TTC549 (cell line): ENCODE data around the gene UVRAG.
"Not testable (repeated sequence)": the region's sequence is repeated elsewhere in the genome, so short reads cannot be mapped to it uniquely, and the experiment has no call there.

Source experiments
- FAIRE-seq: peaks from 2 replicates; lab custom pipeline; 2012; peaks lifted over from hg19 to GRCh38; lab: Jason Lieb, UNC

Gene UVRAG

GRCh38 chr11:76075716-76076115, 260.7 kb downstream of the UVRAG start:
- FAIRE-seq, result no peak

GRCh38 chr11:76076253-76076652, 261.2 kb downstream of the UVRAG start:
- FAIRE-seq, result not testable (repeated sequence)

GRCh38 chr11:76076749-76077148, 261.7 kb downstream of the UVRAG start:
- FAIRE-seq, result no peak

GRCh38 chr11:76077575-76078150, 262.7 kb downstream of the UVRAG start:
- FAIRE-seq, result no peak

- FAIRE-seq, result not testable (repeated sequence)
These were observed 266.1 kb downstream of the UVRAG start for GRCh38 chr11:76081084-76081483.

- no peak for FAIRE-seq
These were observed 268.8 kb downstream of the UVRAG start for GRCh38 chr11:76083563-76084451.

GRCh38 chr11:76085270-76085669, 270.3 kb downstream of the UVRAG start:
- FAIRE-seq, result no peak

- FAIRE-seq, result no peak
These were observed 272.0 kb downstream of the UVRAG start for GRCh38 chr11:76086743-76087635.

- no peak for FAIRE-seq
These were observed 272.7 kb downstream of the UVRAG start for GRCh38 chr11:76087749-76088148.

GRCh38 chr11:76088511-76088910, 273.5 kb downstream of the UVRAG start:
- no peak for FAIRE-seq

- FAIRE-seq, result no peak
These were observed 275.2 kb downstream of the UVRAG start for GRCh38 chr11:76090174-76090573.

GRCh38 chr11:76090821-76091220, 275.8 kb downstream of the UVRAG start:
- FAIRE-seq, result no peak

GRCh38 chr11:76094740-76095139, 279.7 kb downstream of the UVRAG start:
- FAIRE-seq, result no peak

- FAIRE-seq, result no peak
These were observed 280.9 kb downstream of the UVRAG start for GRCh38 chr11:76095891-76096290.

- FAIRE-seq, result no peak
These were observed 281.5 kb downstream of the UVRAG start for GRCh38 chr11:76096552-76096951.

- FAIRE-seq, result no peak
These were observed 287.8 kb downstream of the UVRAG start for GRCh38 chr11:76102802-76103201.

- no peak for FAIRE-seq
These were observed 288.4 kb downstream of the UVRAG start for GRCh38 chr11:76103460-76103859.

- no peak for FAIRE-seq
These were observed 289.3 kb downstream of the UVRAG start for GRCh38 chr11:76104285-76104684.

- no peak for FAIRE-seq
These were observed 290.6 kb downstream of the UVRAG start for GRCh38 chr11:76105637-76106036.

- no peak for FAIRE-seq
These were observed 293.0 kb downstream of the UVRAG start for GRCh38 chr11:76107971-76108370.

- FAIRE-seq, result no peak
These were observed 299.2 kb downstream of the UVRAG start for GRCh38 chr11:76114238-76114637.

- no peak for FAIRE-seq
These were observed 300.5 kb downstream of the UVRAG start for GRCh38 chr11:76115555-76115954.

GRCh38 chr11:76119032-76119431, 304.0 kb downstream of the UVRAG start:
- FAIRE-seq, result no peak
